Spleen (tissue), 7 donors: Measurements from ENCODE around the gene RABL6.

ENCODE experiments used
- CTCF ChIP-seq, 11 experiments: fragments of 200-600 bp in 7 of 11; fragments of 450-650 bp in 4 of 11; sonication (generic) in 4 of 11; IDR thresholded peaks in 8 of 11; conservative IDR thresholded peaks in 3 of 11; 1 replicate in 7 of 11; 2 replicates in 4 of 11; pipeline versions ENCODE4 v1.4.0 to v1.8.0; 2016 to 2021; ENCODE audit warnings: antibody characterized with exemption in 11 of 11, inconsistent platforms in 4 of 11, mild to moderate bottlenecking in 1 of 11
- POLR2A ChIP-seq, 3 donors: fragments of 450-650 bp; IDR thresholded peaks; one replicate each; pipeline ENCODE4 v1.5.1; 2017; ENCODE audit warnings: antibody characterized with exemption in 3 of 3, mild to moderate bottlenecking in 1 of 3
- donor health status: DM: no; HTN: no; CAD: no; lungs with moderate emphysema.
- donor health status: DM: no; HTN: no; CAD: no.
- donor health status: DM: no; HTN: no; CAD: no.

GRCh38 chr9:136852664-136853595, 45.2 kb downstream of the RABL6 start:
- TF ChIP-seq POLR2A (IDR thresholded peaks at IDR 0.05) (no peak), CTCF (IDR thresholded peaks at IDR 0.05 in 8 of 11, conservative IDR thresholded peaks at IDR 0.05 in 3 of 11) (no peak)
